NCI-H187 treated with DMSO at 0.1 percent for 48 hours (cell line): ENCODE measurements around the gene ARMC5.
"Not testable (repeated sequence)": the region's sequence is repeated elsewhere in the genome, so short reads cannot be mapped to it uniquely, and the experiment has no call there.

Experiments
- DNase-seq: peaks from one replicate; lab custom pipeline; 2025; lab: John Stamatoyannopoulos, UW

Gene ARMC5

GRCh38 chr16:31477220-31478216 lies 18.2 kb downstream of the ARMC5 start:
- DNase-seq, result no peak

- no peak for DNase-seq
Observed at GRCh38 chr16:31478956-31479355, 19.7 kb downstream of the ARMC5 start.

DNA sequence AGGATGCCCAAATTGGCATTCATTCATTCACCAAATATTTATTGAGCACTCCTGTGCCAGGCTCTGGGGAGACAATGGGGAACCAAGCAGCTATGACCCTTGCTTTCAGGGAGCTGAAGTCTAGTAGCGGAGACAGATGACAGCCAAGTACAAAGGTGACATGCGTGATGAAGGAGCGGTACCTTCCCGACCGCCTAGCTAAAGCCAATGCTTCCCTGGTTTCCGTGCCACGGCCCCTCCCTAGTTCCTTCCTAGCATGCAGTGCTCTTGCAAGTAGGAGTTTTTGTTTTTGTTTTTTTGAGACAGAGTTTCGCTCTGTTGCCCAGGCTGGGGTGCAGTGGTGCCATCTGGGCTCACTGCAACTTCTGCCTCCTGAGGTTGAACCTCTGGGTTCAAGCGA lies 20.4 kb downstream of the ARMC5 start:
- no peak for DNase-seq

- no peak for DNase-seq
Observed at GRCh38 chr16:31480851-31481536, 21.7 kb downstream of the ARMC5 start.

DNA sequence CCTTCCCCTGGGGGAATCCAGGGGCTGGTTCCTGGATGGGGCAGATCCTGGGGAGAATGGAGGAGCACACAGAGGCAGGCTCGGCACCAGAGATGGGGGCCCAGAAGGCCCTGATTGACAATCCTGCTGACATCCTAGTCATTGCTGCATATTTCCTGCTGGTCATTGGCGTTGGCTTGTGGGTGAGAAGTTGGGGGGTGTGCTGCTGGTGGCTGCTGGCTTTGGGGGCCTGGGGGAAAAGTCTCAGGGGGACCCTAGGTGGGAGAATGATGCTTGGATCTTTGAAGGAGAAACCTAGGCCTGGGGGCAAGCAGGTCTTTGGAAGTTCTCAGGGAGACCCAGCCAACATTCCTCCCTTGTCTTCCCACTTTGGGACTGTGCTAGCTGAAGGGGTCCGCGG lies 23.8 kb downstream of the ARMC5 start, which contains the start of gene SLC5A2:
SLC5A2 (plus strand) TSS at position 43 of the 400 bp plus-strand sequence; CDS start at position 57, 14 bp downstream.
- DNase-seq, result no peak

- DNase-seq, result not testable (repeated sequence)
Observed at GRCh38 chr16:31484048-31484447, 24.7 kb downstream of the ARMC5 start.

GRCh38 chr16:31484491-31485171 lies 25.3 kb downstream of the ARMC5 start:
- DNase-seq, result no peak

DNA sequence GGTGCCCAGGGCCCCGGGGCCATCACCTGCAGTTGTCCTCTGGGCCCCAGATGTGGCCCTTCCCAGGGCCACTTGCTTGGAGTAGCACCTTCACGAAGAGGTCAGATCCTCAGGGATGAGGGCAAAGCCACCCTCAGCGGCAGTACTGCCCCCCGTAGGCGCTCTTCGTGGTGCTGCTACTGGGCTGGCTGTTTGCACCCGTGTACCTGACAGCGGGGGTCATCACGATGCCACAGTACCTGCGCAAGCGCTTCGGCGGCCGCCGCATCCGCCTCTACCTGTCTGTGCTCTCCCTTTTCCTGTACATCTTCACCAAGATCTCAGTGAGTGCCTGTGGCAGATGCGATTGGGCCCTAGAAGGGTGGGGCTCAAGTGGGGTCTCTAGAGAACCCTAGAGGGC lies 26.3 kb downstream of the ARMC5 start:
- DNase-seq, result no peak

GRCh38 chr16:31486045-31486444 lies 26.7 kb downstream of the ARMC5 start:
- DNase-seq, result no peak

DNA sequence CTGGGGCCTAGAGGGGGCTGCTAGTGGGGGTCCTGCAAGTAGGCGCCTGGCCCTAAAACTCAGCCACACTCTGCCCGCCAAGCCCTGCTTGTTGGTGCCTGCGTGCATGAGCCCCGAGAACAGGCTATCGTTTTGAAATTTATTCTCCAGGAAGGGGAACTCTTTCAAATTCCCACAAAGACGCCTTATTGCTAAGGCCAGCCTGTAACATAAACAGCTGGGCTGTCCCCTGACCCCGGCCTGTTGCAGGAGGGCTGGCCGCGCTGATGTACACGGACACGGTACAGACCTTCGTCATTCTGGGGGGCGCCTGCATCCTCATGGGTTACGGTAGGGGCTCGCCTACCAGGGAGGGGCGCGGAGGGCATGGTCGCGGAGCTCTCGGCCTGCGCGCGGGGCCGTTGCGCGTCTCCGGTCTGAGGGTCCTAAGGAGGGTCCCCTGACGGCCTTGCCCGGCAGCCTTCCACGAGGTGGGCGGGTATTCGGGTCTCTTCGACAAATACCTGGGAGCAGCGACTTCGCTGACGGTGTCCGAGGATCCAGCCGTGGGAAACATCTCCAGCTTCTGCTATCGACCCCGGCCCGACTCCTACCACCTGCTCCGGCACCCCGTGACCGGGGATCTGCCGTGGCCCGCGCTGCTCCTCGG lies 27.9 kb downstream of the ARMC5 start:
- no peak for DNase-seq

DNA sequence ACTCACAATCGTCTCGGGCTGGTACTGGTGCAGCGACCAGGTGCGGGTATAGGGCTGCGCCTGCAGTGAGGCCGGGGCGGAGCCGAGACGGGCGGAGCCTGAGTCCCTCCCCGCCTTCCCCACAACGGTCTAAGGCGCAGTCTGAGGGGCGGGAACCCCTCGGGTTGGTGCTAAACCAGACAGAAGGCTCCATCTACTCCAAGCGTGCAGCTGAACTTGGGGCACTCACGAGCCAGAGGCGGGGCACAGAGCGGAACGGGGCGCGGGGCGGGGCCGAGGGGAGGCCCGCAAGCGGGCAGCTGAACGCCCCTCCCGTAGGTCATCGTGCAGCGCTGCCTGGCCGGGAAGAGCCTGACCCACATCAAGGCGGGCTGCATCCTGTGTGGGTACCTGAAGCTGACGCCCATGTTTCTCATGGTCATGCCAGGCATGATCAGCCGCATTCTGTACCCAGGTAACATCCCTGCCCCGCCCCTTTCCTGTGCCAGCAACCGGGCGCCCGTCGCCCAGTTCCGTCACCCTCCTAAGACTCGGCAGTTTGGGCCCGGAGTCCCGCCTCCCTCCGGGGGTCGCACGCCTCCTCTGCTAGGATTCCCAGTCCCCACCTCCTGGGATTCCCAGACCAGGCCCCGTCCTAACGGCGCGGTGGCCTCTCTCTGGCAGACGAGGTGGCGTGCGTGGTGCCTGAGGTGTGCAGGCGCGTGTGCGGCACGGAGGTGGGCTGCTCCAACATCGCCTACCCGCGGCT lies 28.6 kb downstream of the ARMC5 start:
- no peak for DNase-seq

DNA sequence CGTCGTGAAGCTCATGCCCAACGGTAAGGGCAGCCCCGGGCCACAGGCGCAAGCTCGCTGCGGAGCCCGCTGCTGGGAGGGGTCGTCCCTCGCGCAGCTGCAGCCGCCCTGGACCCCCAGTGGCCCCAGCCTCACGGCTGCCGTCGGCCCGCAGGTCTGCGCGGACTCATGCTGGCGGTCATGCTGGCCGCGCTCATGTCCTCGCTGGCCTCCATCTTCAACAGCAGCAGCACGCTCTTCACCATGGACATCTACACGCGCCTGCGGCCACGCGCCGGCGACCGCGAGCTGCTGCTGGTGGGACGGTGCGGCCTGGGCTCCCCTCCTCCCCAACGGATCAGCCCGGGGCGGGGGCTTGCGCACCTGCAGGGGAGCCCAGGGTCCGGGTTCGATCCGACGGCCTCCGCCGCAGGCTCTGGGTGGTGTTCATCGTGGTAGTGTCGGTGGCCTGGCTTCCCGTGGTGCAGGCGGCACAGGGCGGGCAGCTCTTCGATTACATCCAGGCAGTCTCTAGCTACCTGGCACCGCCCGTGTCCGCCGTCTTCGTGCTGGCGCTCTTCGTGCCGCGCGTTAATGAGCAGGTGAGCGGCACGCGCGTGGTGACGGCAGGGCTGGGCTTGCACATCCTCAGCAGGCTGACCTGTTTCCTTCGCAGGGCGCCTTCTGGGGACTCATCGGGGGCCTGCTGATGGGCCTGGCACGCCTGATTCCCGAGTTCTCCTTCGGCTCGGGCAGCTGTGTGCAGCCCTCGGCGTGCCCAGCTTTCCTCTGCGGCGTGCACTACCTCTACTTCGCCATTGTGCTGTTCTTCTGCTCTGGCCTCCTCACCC lies 29.4 kb downstream of the ARMC5 start:
- no peak for DNase-seq

GRCh38 chr16:31489298-31489564 lies 29.9 kb downstream of the ARMC5 start:
- no peak for DNase-seq

GRCh38 chr16:31489616-31490584 lies 30.6 kb downstream of the ARMC5 start:
- no peak for DNase-seq

GRCh38 chr16:31491778-31492418 lies 32.6 kb downstream of the ARMC5 start:
- DNase-seq, result no peak

- DNase-seq, result no peak
Observed at GRCh38 chr16:31493506-31494125, 34.3 kb downstream of the ARMC5 start.

- DNase-seq, result no peak
Observed at GRCh38 chr16:31496670-31497069, 37.4 kb downstream of the ARMC5 start.

DNA sequence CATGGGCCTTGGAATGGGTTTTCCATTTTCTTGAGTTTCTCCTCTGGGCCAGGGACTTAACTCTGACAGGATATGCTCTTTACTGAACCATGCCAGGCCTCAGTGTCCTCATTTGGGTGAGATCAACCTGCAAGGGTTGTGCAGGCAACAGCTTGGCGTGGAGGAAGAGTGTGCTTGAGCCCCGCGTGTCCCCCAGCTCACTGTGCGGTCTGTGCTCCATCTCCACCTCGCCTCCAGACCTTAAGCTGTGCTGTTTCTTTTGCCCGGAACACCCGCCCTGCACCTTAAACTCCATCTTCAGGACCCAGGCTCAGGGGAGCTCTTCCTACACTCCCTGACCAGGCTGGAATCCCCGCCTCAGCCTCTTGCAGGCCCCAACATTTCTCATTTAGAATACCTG lies 39.2 kb downstream of the ARMC5 start:
- DNase-seq, result no peak
